GM18868 (cell line): ENCODE measurements around the gene RCOR1.
"Not testable (repeated sequence)": the region's sequence is repeated elsewhere in the genome, so short reads cannot be mapped to it uniquely, and the experiment has no call there.

Experiments used
- ATAC-seq: cut with Tn5 transposase; IDR thresholded peaks from one replicate; pipeline ENCODE4 v1.9.1; 2021; ENCODE audit warnings: mild to moderate bottlenecking, moderate library complexity; ENCODE audit not compliant: unreplicated experiment

Gene RCOR1

DNA sequence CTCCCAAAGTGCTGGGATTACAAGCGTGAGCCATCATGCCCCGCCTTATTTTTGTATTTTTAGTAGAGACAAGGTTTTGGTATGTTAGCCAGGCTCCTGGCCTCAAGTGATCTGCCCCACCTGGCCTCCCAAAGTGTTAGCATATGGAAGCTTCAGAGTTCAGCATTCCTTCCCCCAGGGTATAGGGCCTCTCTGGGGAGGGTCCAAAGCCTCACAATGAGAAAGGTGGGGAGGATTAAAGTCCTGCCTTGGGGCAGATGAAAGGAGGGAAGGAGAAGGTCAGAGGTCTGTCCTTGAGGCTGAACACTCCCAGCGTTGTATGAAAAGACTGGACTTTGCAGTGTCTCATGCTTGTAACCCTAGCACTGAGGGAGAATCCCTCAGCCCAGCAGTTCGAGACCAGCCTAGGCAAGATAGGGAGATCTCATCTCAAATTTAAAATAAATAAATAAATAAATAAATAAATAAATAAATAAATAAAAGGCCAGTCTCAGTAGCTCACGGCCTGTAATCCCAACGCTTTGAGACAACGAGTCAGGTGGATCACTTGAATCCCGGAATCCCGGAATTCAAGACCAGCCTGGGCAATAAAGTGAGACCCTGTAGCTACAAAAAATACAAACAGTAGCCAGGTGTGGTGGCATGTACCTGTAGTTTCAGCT, 22.0 kb upstream of the RCOR1 start:
- no peak for ATAC-seq

DNA sequence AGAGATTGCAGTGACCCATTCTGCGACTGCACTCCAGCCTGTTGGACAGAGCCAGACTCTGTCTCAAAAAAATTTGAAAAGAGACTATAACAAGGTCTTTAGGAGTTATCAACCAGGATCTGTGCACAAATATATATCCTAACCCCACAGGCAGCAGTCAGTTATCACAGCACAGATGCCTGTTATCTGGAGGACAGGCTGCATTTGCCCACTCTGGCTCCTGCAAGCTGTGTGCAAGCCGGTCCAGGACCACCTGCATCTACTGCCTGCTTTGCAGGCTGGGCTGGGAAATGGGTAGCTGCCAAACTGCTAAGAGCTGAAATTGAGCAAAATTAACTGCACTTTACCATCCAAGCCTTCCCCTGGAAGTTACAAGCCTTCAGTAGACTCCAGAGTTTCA, 21.4 kb upstream of the RCOR1 start:
- ATAC-seq, result no peak

DNA sequence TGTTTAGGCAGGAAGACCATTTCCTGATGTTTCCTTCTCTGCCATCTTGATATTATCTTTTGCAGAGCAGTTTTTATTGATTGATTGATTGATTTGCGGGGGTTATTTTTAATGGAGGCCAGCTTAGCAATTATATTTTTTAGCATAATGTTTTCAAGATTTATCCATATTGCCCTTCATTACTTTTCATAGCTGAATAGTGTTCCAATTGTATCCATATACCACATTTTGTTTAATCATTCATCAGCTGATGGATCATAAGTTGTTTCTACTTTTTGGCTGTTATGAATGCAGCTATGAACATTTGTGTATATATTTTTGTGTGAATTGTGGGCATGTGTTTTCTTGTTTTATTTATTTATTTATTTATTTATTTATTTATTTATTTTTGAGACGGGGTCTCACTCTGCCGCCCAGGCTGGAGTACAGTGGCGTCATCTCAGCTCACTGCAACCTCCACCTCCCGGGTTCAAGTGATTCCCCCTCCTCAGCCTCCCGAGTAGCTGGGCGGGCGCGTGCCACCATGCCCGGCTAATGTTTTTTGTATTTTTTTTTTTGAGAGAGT, 20.9 kb upstream of the RCOR1 start:
- no peak for ATAC-seq

DNA sequence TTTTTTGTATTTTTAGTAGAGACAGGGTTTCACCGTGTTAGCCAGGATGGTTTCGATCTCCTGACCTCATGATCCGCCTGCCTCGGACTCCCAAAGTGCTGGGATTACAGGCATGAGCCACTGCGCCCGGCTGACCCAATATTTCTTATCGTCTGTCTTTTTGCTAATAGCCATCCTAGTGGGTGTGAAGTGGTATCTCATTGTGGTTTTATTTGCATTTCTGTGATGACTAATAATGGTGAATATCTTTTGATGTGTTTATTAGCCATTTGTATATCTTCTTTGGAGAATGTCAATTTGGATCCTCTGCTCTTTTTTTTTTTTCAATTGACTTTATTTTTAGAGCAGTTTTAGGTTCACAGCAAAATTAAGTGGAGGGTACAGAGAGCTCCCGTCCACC, 19.3 kb upstream of the RCOR1 start:
- ATAC-seq, result not testable (repeated sequence)

DNA sequence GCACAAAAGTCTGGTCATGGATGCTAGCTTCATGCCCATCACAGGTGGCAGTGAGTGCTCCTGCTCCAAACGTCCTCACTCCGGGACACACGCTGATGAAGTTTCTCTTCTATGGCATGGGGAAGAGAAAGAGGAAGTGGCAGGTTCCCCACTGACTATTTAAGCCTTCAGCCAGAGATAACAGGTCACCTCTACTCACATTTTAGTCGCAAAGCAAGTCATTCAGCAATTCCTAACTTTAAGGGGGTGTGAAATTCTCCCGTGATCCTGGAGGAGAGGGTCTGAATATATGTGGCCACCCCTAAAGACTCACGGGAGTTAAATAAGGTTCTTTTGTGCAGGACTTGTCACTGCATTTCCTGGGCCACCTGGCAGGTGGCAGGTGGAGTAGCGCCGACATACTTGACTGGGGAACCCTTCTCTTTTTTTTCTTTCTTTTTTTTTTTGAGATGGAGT, 18.8 kb upstream of the RCOR1 start:
- no peak for ATAC-seq

DNA sequence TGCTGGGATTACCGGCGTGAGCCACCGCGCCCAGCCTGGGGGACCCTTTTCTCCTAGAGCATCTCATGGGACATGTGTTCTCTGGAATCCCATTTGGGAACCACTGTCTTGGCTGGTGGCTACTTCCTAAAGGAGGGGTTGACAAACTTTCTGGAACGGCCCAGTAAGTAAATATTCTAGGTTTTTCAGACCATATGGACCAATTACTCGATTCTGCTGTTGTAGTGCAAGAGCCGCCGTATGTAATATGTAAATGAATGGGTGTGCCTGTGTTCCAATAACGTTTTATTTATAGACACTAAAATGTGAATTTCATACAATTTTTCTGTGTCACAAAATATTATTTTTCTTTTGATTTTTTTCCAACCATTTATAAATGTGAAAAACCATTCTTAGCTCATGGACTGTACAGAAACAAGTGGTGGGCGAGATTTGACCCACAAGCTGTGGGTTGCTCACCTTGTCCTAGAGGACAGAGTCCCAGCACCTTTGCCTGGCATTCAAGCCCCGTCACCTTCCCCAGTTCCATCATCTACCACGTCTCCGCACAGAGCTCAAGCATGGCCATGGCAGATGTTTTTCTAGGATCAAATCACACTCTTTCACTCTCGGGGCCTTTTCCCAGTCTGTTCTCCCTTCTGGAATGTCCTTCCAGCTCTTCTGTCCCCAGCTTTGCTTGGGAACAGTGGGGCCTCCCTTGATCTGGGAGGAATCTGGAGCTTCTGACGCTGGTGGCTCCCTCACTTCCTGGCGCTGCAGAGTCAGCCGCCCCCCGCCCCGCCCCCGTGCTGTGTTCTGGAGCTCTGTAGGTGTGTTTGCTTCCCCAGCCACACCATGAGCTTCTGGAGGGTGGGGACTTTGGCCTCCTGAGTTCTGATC, 17.9 kb upstream of the RCOR1 start:
- no peak for ATAC-seq

DNA sequence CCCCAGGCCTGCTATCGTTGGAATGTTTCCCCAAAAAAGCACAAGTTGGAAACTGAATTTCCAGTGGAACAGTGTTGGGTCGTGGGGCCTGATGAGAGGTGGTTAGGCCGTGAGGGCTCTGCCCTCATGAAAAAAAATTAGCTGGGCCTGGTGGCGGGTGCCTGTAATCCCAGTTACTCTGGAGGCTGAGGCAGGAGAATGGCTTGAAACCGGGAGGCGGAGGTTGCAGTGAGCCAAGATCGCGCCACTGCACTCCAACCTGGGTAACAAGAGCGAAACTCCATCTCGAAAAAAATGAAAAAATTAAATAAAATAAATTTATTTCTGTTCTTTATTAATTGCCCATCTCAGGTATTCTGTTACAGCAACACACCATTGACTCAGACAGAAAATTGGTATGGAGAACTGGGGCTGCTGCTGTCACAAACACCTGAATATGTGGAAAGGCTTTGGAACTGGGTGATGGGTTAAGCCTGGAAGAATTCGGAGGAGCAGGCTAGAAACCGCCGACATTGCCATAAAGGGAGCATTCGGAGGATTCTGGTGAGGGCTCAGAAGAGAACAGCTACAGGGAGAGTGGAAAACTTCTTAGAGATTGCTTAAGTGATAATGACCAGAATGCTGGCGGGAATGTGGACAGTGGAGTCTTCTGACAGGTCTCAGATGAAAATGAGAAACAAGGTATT, 17.1 kb upstream of the RCOR1 start:
- ATAC-seq, result no peak

DNA sequence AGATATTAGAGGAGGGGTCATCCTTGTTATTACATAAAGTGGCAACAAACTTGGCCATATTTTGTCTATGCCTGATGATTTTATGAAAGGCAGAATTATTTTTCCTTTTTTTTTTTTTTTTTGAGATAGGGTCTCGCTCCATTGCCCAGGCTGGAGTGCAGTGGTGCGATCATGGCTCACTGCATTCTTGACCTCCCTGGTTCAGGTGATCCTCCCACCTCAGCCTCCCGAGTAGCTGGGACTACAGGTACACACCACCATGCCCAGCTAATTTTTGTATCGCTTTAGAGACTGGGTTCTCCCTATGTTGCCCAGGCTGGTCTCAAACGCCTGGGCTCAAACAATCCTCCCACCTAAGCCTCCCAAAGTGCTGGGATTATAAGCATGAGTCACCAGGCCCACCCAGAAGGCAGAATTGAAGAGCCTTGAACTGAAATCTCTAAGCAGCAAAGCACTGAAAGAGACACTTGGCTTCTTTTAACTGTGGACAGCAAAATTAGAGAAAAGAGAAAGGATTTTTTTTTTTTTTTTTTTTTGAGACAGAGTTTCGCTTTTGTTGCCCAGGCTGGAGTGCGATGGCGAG, 16.5 kb upstream of the RCOR1 start:
- not testable (repeated sequence) for ATAC-seq

DNA sequence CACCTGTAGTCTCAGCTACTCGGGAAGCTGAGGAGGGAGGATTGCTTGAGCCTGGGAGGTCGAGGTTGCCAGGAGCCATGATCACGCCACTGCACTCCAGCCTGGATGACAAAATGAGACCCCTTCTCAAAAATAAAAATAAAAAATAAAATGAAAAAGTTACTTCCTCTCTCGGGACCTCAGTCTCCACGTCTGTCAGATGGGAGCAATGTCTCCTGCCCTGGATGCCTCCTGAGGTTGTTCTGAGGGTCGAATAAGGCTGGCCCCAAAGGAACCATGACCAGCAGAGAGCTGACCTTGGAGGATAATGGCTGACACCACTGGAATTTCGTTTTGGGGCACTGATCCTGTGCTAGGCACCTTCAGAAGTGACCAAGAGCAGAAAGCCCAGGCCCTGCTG, 13.6 kb upstream of the RCOR1 start:
- ATAC-seq, result no peak

DNA sequence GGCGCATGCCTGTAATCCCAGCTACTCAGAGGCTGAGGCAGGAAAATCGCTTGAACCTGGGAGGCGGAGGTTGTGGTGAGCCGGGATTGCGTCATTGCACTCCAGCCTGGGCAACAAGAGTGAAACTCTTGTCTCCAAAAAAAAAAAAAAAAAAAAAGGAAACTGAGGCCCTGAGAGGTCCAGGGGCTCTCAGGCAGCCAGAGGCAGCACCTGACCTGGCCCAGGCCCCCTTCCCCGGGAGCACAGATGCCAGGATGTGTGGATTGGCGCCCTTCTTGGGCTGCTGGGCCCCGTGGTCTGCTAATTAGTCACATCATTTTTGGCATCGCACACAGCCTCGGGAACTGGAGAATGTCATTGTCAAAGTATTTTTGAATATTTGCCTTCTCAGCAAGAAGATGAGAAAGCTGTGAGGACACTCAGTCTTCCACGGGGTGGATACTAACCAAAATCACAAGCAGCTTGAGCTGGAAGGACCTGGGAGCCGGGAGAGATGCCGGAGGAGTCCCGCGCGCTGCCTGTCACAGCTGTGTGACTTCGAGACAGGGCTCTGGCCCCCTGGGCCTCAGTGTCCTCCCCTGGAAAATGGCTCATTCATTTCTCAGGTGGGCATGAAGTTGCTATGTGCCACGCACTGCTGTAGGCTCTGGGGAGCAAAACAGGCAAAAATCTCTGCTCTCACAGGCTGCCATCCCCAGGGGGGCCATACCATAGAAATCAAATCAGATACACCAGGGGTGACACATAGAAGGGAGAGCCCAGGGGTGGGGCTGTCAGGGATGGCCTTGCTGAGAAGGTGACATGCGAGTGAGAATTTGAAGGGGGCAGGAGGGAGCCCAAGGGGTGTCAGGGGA, 12.5 kb upstream of the RCOR1 start:
- ATAC-seq, result no peak

DNA sequence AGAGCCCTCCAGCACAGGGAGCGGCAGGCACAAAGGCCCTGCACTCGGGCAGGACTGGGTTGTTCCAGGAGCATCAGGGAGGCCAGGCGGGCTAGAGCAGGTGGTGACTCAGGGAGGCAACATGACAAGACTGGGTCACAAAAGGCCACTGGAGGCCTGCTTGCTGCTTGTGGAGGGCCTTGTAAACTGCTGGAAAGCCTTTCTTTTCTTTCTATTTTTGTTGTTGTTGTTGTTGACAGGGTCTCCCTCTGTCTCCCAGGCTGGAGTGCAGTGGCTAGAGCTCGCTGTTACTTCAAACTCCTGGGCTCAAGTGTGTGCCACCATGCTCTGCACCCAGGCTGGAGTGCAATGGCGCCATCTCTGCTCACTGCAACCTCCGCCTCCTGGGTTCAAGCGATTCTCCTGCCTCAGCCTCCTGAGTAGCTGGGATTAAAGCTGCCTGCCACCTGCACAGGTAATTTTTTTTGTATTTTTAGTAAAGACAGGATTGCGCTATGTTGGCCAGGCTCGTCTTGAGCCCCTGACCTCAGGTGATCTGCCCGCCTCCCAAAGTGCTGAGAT, 11.8 kb upstream of the RCOR1 start:
- no peak for ATAC-seq

DNA sequence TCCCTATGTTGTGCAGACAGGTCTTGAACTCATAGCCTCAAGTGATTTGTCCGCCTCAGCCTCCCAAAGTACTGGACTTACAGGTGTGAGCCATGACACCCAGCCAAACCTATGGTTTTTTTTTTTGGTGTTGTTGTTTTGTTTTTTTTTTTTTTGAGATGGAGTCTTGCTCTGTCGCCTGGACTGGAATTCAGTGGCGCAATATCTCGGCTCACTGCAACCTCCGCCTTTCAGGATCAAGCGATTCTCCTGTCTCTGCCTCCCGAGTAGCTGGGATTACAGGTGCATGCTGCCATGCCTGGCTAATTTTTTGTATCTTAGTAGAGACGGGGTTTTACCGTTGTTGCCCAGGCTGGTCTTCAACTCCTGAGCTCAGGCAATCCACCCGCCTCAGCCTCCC, 11.3 kb upstream of the RCOR1 start:
- ATAC-seq, result no peak

DNA sequence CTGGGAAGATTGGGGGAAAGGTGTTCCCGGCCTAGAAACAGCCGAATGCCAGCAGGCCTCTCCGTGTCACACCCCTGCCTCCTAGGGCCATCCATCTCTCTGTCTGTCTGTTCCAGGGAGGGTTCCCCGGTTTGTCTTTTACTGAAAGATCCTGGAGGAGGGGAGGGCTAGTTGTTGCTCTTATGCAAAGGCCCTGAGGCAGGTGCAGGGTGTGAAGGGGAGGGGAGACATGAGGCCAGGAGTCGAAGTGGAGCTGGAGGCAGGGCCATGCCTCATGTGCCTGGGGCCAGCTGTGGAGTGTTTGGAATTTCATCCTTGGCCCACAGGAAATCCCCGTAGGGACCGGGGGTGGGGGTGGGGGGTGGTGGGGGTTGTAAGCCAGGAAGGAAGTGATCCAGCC, 8.7 kb upstream of the RCOR1 start:
- ATAC-seq, result no peak

DNA sequence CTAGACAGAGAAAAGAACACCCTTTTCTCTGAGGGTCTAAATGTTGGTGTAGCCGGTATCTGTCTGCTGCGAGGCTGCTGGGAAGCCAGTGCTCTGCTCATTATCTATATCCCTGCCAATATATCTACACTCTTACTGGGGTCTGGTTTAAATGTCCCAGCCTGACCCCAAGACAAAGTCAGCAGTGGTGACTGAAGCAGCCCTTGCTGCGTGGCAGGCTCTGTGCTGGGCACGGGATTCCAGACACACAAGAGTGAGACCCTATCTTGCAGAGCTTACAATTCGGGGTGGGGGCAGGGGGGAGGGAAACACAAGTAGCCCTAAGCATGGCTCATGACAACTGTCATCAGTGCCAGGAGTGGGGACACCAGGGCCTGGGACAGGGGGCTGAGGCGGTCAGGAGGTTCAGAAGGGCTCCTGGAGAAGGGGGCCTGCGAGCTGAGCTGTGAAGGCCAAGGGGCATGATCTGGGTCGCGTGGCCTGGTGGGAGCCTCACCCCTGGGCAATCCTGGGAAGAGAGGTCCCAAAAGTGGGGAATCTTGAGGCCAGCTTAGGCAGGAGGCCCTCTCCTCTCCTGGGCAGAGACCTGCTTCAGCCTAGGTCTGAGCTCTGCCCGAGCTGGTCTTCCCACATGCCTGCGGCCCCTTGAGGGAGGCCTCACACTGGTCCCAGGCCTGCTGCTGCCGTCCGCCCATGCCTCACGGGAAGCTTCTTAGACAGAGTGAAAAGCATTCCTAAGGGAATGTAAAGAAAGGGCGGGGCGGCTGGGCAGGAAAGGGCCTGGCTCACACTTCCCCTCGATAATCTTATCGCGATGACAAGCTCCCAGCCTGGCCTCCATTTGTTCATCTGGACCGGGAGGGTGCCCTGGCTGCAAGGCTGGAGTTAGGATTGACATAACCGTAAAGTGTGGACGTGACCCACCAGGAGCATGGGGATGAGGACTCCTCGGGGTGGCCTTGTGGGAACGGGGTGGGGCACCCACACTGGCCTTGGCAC, 7.3 kb upstream of the RCOR1 start:
- ATAC-seq, result no peak

DNA sequence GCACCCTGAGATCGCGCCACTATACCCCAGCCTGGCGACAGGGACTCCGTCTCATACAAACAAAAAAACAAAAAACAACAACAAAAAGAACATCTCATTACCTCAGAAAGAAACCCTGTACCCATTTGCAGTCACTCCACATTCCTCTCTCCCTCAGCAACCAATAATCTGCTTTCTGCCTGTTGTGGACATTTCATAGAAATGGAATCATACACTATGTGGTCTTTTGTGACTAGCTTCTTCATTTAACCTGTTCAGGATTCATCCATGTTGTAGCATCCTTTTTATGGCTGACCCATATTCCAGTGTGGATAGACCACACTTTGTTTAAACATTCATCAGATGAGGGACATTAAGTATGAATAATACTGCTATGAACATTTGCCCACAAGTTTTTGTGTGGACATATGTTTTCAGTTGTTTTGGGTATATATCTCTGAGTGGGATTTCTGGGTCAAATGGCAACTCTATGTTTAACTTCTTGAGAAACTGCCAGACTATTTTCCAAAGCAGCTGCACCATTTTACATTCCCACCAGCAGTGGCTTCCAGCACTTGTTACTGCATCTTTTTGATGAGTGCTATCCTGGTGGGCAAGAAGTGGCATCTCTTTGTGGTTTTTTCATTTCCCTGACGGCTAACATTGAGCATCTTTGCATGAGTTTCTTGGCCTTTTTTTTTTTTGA, 5.9 kb upstream of the RCOR1 start:
- no peak for ATAC-seq

DNA sequence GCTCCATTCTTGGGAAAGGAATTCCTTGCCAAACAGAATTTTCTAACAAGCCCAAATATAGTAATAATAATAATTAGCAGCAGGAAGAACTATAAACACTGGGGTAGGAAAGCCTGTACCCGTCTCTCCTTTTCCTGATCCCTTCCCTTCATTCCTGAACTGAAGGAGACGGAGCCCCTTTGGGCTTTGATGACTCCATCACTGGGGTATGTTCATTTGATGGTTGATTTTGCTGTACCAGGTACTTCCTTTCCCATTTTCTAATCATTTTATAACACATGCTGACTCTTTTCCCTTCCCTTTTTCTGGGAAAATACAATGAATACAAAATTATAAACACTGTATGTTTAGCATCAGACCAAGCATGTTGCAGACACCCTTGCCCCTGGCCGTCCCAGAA, 3.6 kb upstream of the RCOR1 start:
- ATAC-seq, result no peak

DNA sequence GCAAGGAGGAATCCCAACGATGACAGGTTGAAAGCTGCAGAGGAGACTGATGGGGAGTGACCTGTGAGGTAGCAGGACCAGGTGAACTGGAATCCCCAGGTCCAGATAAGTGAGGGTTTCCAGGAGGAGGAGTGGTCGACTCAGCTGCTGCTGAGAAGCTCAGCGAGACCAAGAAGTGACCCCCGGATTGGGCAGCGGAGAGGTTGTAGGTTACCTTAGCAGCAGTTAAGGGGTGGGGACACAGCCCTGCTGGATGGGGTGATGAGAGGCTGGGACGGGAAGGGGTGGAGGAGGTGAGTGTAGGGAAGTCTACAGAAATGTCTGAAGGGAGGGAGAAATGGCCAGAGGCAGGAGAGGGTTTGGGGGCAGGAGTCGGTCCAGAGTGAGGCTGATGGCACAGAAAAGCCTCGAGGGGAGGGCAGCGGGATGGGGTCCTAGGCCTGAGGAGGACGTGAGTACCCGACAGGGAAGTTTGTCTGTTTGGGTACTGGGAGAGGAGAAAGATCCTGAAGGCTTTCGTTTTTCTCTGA, 2.6 kb upstream of the RCOR1 start:
- ATAC-seq, result no peak

DNA sequence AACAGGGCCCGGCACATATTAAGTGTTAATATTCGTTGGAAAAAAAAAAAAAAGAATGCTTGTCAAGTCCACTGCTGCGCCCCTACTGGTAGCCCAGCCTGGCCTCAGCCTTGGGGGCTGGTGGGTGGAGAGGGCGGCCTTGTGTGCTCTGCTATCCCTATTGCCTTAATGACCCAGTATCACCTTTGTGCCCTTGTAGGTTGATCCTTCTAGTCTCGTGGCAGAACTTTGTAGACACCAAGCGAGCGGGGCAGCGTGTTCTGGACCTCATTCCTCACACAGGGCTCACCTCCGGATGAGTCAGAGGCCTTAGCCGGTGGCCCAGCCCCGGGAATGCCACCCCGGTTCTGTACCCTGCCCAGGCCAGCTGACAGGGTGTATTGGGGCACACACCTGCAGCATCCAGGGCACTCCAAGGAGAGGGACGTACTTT, 1.8 kb upstream of the RCOR1 start:
- no peak for ATAC-seq
